H1 (cell line): ENCODE data around the gene LAMC3. TPM values are rescaled to one million over a fixed set of nuclear protein-coding genes. Genes with fewer than 3 reads are reported as not detected.

Experiments used
- CTCF ChIA-PET: fragments of 300-600 bp; sonication (Branson Sonifier 250); formaldehyde crosslinking; loops from one replicate; lab custom pipeline; 2021; ENCODE audit not compliant: partially characterized antibody; lab: Charles Lee
- POLR2A ChIA-PET: fragments of 300-600 bp; sonication (Branson Sonifier 250); formaldehyde crosslinking; loops from one replicate; lab custom pipeline; 2021; ENCODE audit warnings: inconsistent platforms; ENCODE audit not compliant: partially characterized antibody; lab: Charles Lee
- DNase-seq, 2 experiments: peaks; one replicate each; pipeline versions ENCODE4 v3.0.0 to v3.0.0-alpha.2; 2010 to 2022; ENCODE audit warnings: low spot score in 2 of 2, low read depth in 1 of 2, mixed read lengths in 1 of 2
- FAIRE-seq: peaks from 2 replicates; lab custom pipeline; 2011; peaks lifted over from hg19 to GRCh38; lab: Jason Lieb, UNC
- H2AFZ ChIP-seq: 2 replicates; pipeline ENCODE4 v1.8.1; 2012; ENCODE audit warnings: low read length, inconsistent platforms
- H2AK5ac ChIP-seq: 2 replicates; pipeline ENCODE4 v1.6.1; 2013; ENCODE audit warnings: low read depth, low read length
- H2BK120ac ChIP-seq: replicated peaks from 2 replicates; pipeline ENCODE3; 2013; ENCODE audit warnings: low read depth, low read length, inconsistent platforms
- H2BK12ac ChIP-seq: 2 replicates; pipeline ENCODE4 v1.6.1; 2013; ENCODE audit warnings: low read depth, low read length
- H2BK15ac ChIP-seq: 2 replicates; pipeline ENCODE4 v1.6.1; 2013; ENCODE audit warnings: low read length
- H2BK20ac ChIP-seq: 2 replicates; pipeline ENCODE4 v1.6.1; 2013; ENCODE audit warnings: low read length
- H2BK5ac ChIP-seq: 2 replicates; pipeline ENCODE4 v1.6.1; 2013; ENCODE audit warnings: low read depth, low read length
- H3K14ac ChIP-seq: 2 replicates; pipeline ENCODE4 v1.6.1; 2013; ENCODE audit warnings: inconsistent platforms; ENCODE audit not compliant: insufficient read length
- H3K18ac ChIP-seq: 2 replicates; pipeline ENCODE4 v1.6.1; 2013; ENCODE audit warnings: low read length; ENCODE audit errors: extremely low read depth
- H3K23ac ChIP-seq: 2 replicates; pipeline ENCODE4 v1.6.1; 2013; ENCODE audit warnings: inconsistent platforms; ENCODE audit not compliant: insufficient read length
- H3K23me2 ChIP-seq: 2 replicates; pipeline ENCODE4 v1.6.1; 2013; ENCODE audit warnings: low read depth, low read length
- H3K27ac ChIP-seq: 2 replicates; pipeline ENCODE4 v1.6.1; 2011; ENCODE audit warnings: low read depth, low read length, inconsistent platforms
- H3K27me3 ChIP-seq, 4 experiments: replicated peaks in 1 of 4; 1 replicate in 1 of 4; 2 replicates in 3 of 4; pipeline versions ENCODE4 v1.6.1 to v1.8.1; 2011 to 2013; ENCODE audit warnings: low read length in 3 of 4, mild to moderate bottlenecking in 3 of 4, inconsistent platforms in 2 of 4, mixed read lengths in 2 of 4, moderate library complexity in 1 of 4; ENCODE audit not compliant: control insufficient read depth in 3 of 4, insufficient read depth in 3 of 4; ENCODE audit errors: extremely low read depth in 1 of 4
- H3K36me3 ChIP-seq, 4 experiments: 2 replicates each; pipeline versions ENCODE4 v1.6.1 to v1.8.1; 2011 to 2013; ENCODE audit warnings: mild to moderate bottlenecking in 4 of 4, low read length in 3 of 4, moderate library complexity in 2 of 4, control low read depth in 1 of 4, inconsistent platforms in 1 of 4; ENCODE audit not compliant: insufficient read depth in 4 of 4, control insufficient read depth in 2 of 4
- H3K4ac ChIP-seq: replicated peaks from 2 replicates; pipeline ENCODE3; 2013; ENCODE audit warnings: low read length, low read depth, mixed read lengths, inconsistent platforms; ENCODE audit not compliant: insufficient read length
- H3K4me1 ChIP-seq, 4 experiments: replicated peaks in 1 of 4; 1 replicate in 1 of 4; 2 replicates in 3 of 4; pipeline versions ENCODE4 v1.6.1 to v1.8.1; 2011 to 2013; ENCODE audit warnings: low read length in 3 of 4, inconsistent platforms in 2 of 4, mixed read lengths in 1 of 4; ENCODE audit not compliant: insufficient read depth in 4 of 4, control insufficient read depth in 3 of 4
- H3K4me2 ChIP-seq, 2 experiments: 2 replicates each; pipeline versions ENCODE4 v1.6.1 to v1.8.1; 2011 to 2013; ENCODE audit warnings: low read depth in 2 of 2, low read length in 2 of 2, control low read depth in 1 of 2, inconsistent platforms in 1 of 2, mild to moderate bottlenecking in 1 of 2; ENCODE audit not compliant: insufficient read depth in 1 of 2
- H3K4me3 ChIP-seq, 4 experiments: fragments of 200-600, 300-600 bp in 1 of 4; sonication (generic), shearing (Covaris generic), sonication (Bioruptor Twin) in 1 of 4; 2 replicates each; pipeline versions ENCODE4 v1.5.1 to v1.8.1; 2011 to 2016; ENCODE audit warnings: low read length in 4 of 4, low read depth in 3 of 4, control low read depth in 2 of 4, inconsistent platforms in 2 of 4, mild to moderate bottlenecking in 2 of 4, mixed read lengths in 1 of 4, moderate library complexity in 1 of 4; ENCODE audit not compliant: insufficient read depth in 2 of 4; ENCODE audit errors: extremely low read depth in 1 of 4
- H3K56ac ChIP-seq: replicated peaks from 2 replicates; pipeline ENCODE3; 2013; ENCODE audit warnings: low read depth, mild to moderate bottlenecking, mixed read lengths, low read length, inconsistent platforms; ENCODE audit not compliant: insufficient read length
- H3K79me1 ChIP-seq: 2 replicates; pipeline ENCODE4 v1.6.1; 2013; ENCODE audit warnings: low read depth, low read length, control low read depth
- H3K79me2 ChIP-seq, 2 experiments: 2 replicates each; pipeline versions ENCODE4 v1.6.1 to v1.8.1; 2012 to 2013; ENCODE audit warnings: low read length in 2 of 2, mild to moderate bottlenecking in 2 of 2, inconsistent platforms in 1 of 2; ENCODE audit not compliant: insufficient read depth in 2 of 2, control insufficient read depth in 1 of 2
- H3K9ac ChIP-seq, 4 experiments: replicated peaks in 1 of 4; 1 replicate in 1 of 4; 2 replicates in 3 of 4; pipeline versions ENCODE4 v1.6.1 to v1.8.1; 2011 to 2013; ENCODE audit warnings: low read depth in 3 of 4, low read length in 3 of 4, control low read depth in 2 of 4, mild to moderate bottlenecking in 2 of 4, moderate library complexity in 2 of 4, inconsistent platforms in 1 of 4; ENCODE audit errors: extremely low read depth in 1 of 4
- H3K9me3 ChIP-seq, 2 experiments: 2 replicates each; pipeline versions ENCODE4 v1.6.1 to v1.8.1; 2012 to 2013; ENCODE audit warnings: mild to moderate bottlenecking in 2 of 2, moderate library complexity in 2 of 2, control low read depth in 1 of 2, inconsistent platforms in 1 of 2, low read depth in 1 of 2, low read length in 1 of 2, mixed read lengths in 1 of 2; ENCODE audit not compliant: insufficient read depth in 2 of 2
- H4K20me1 ChIP-seq, 2 experiments: replicated peaks in 1 of 2; 2 replicates each; pipeline versions ENCODE3 to v1.8.1; 2011 to 2013; ENCODE audit warnings: inconsistent platforms in 2 of 2, low read length in 2 of 2, mild to moderate bottlenecking in 1 of 2; ENCODE audit not compliant: insufficient read depth in 2 of 2, control insufficient read depth in 1 of 2
- H4K5ac ChIP-seq: 2 replicates; pipeline ENCODE4 v1.6.1; 2013; ENCODE audit warnings: low read length, low read depth, mixed read lengths, inconsistent platforms; ENCODE audit not compliant: insufficient read length
- H4K8ac ChIP-seq: 2 replicates; pipeline ENCODE4 v1.8.0; 2013; ENCODE audit warnings: mild to moderate bottlenecking, moderate library complexity, low read length, inconsistent platforms; ENCODE audit not compliant: insufficient read depth; ENCODE audit errors: extremely low read depth
- H4K91ac ChIP-seq: replicated peaks from 2 replicates; pipeline ENCODE3; 2013; ENCODE audit warnings: low read length, mixed read lengths, inconsistent platforms; ENCODE audit not compliant: insufficient read length
- CHD1 ChIP-seq: IDR thresholded peaks from 2 replicates; pipeline ENCODE4 v1.6.1; 2012; ENCODE audit warnings: low read depth, low read length, improper control_type of control experiment
- GABPA ChIP-seq: IDR thresholded peaks from 2 replicates; pipeline ENCODE4 v1.6.1; 2011; ENCODE audit warnings: mild to moderate bottlenecking, low read length, moderate library complexity, borderline replicate concordance; ENCODE audit not compliant: insufficient read depth
- GTF2F1 ChIP-seq: IDR thresholded peaks from 2 replicates; pipeline ENCODE4 v1.6.1; 2012; ENCODE audit warnings: low read depth, low read length, improper control_type of control experiment, borderline replicate concordance
- HDAC2 ChIP-seq, 2 experiments: fragments of 300-600 bp in 1 of 2; sonication (generic) in 1 of 2; IDR thresholded peaks; 2 replicates each; pipeline ENCODE4 v1.6.1; 2011 to 2012; ENCODE audit warnings: low read depth in 2 of 2, low read length in 2 of 2, mild to moderate bottlenecking in 2 of 2, moderate library complexity in 2 of 2, borderline replicate concordance in 1 of 2, inconsistent platforms in 1 of 2
- JUND ChIP-seq: IDR thresholded peaks from 2 replicates; pipeline ENCODE4 v1.6.1; 2011; ENCODE audit warnings: mild to moderate bottlenecking, improper control_type of control experiment, low read length
- KDM4A ChIP-seq: IDR thresholded peaks from one replicate; pipeline ENCODE4 v1.7.1; 2012; ENCODE audit warnings: low read depth, mild to moderate bottlenecking, moderate library complexity, low read length, inconsistent platforms; ENCODE audit not compliant: severe bottlenecking
- POLR2AphosphoS5 ChIP-seq: IDR thresholded peaks from 2 replicates; pipeline ENCODE4 v1.6.1; 2011; ENCODE audit warnings: low read depth, low read length
- RXRA ChIP-seq: IDR thresholded peaks from 2 replicates; pipeline ENCODE4 v1.6.1; 2011; ENCODE audit warnings: low read depth, mild to moderate bottlenecking, low read length, moderate library complexity; ENCODE audit not compliant: insufficient read depth
- SIN3A ChIP-seq, 2 experiments: IDR thresholded peaks in 1 of 2; conservative IDR thresholded peaks in 1 of 2; 2 replicates each; pipeline ENCODE4 v1.6.1; 2011 to 2012; ENCODE audit warnings: low read length in 2 of 2, improper control_type of control experiment in 1 of 2, low read depth in 1 of 2, mild to moderate bottlenecking in 1 of 2
- SIRT6 ChIP-seq: IDR thresholded peaks from one replicate; pipeline ENCODE4 v1.7.1; 2012; ENCODE audit warnings: low read length, inconsistent platforms
- SP4 ChIP-seq: IDR thresholded peaks from 2 replicates; pipeline ENCODE4 v1.6.1; 2012; ENCODE audit warnings: low read length, inconsistent platforms
- SUZ12 ChIP-seq: fragments of 200-600 bp; sonication (generic); IDR thresholded peaks from 2 replicates; pipeline ENCODE4 v1.6.1; 2012; ENCODE audit warnings: mild to moderate bottlenecking, inconsistent platforms, low read length, moderate library complexity, mixed read lengths
- TAF1 ChIP-seq: IDR thresholded peaks from 2 replicates; pipeline ENCODE4 v1.6.1; 2011; ENCODE audit warnings: mild to moderate bottlenecking, low read depth, low read length
- YY1 ChIP-seq: IDR thresholded peaks from 2 replicates; pipeline ENCODE4 v1.6.1; 2011; ENCODE audit warnings: low read depth, mild to moderate bottlenecking, low read length
- ZNF274 ChIP-seq: IDR thresholded peaks from 2 replicates; pipeline ENCODE4 v1.7.0; 2012; ENCODE audit warnings: low read length, borderline replicate concordance; ENCODE audit errors: extremely low read depth
- WGBS, 2 experiments: shearing (Covaris generic) in 1 of 2; methylation state at CpG; one replicate each; pipeline versions ENCODE4 v1.1.6 to v1.1.7; 2013 to 2015; ENCODE audit warnings: low lambda C conversion rate in 2 of 2, mixed read lengths in 2 of 2, inconsistent platforms in 1 of 2, low coverage in 1 of 2, missing lambda C conversion rate in 1 of 2; ENCODE audit not compliant: insufficient replicate concordance in 2 of 2, insufficient coverage in 1 of 2, insufficient read length in 1 of 2; ENCODE audit errors: extremely low coverage in 1 of 2, missing lambda C conversion rate in 1 of 2; 5-methylcytosine and 5-hydroxymethylcytosine counted together
- polyA plus RNA-seq, 7 experiments: library from polyadenylated mRNA; depleted of rRNA in 3 of 7; stranded (reverse) in 5 of 7; unstranded in 2 of 7; fragments of >200 nt in 5 of 7; fragments of 200-250 nt in 2 of 7; gene quantifications; 1 replicate in 5 of 7; 2 replicates in 1 of 7; 4 replicates in 1 of 7; pipeline versions ENCODE4 v1.2.1 to v1.2.3, GENCODE V29; 2011 to 2013; ENCODE audit warnings: missing spikeins in 2 of 7, mixed read lengths in 2 of 7
- total RNA-seq: library from RNA; stranded (reverse); fragmentation: NEBNext Ultra II Directional; extraction: Animal tissue kit (Norgen Biotek cat#: 25700); gene quantifications from 2 replicates; pipeline ENCODE4 v1.2.1, GENCODE V29; 2021

The LAMC3 gene
- total and polyA plus RNA-seq, 2 of the 8 experiments (the other 6 are each of a cell fraction or from before 2014, with no cell fraction given) = 9.3 to 12.3 TPM

- Histone ChIP-seq H2BK5ac (no peak overlapping the region), H4K8ac (no peak overlapping the region), H4K5ac (no peak overlapping the region), H3K23ac (no peak overlapping the region), H3K9ac (no peak overlapping the region), H3K14ac (no peak overlapping the region), H3K4me1 (no peaks in the 10 kb centered on the region), H3K27me3 (no peaks in the 10 kb centered on the region), H3K4me2 (no peak overlapping the region), H4K20me1 (no peaks in the 10 kb centered on the region), H3K4ac (no peak overlapping the region), H2AFZ (no peak overlapping the region), H2BK20ac (no peak overlapping the region), H2BK12ac (no peak overlapping the region), H2BK15ac (no peak overlapping the region), H3K18ac (no peak overlapping the region), H3K79me1 (no peaks in the 10 kb centered on the region), H2BK120ac (no peak overlapping the region), H3K56ac (no peak overlapping the region), H3K4me3 (no peak overlapping the region), H3K79me2 (no peaks in the 10 kb centered on the region), H3K9me3 (no peaks in the 10 kb centered on the region), H3K23me2 (no peaks in the 10 kb centered on the region), H2AK5ac (no peak overlapping the region), H3K36me3 (no peaks in the 10 kb centered on the region), H3K27ac (no peak overlapping the region), H4K91ac (no peak overlapping the region)
- CTCF ChIA-PET = interaction anchor here (0.6 to 1.6 kb wide), 12 partner anchors 11 to 505 kb away, joined by 3 to 6 read pairs (median 4); no protein-coding TSS in a partner anchor
- WGBS, 2 experiments = 92% methylated on average over 6 of the region's 7 CpGs; no CpG with 5 or more reads in 1 of the 2 experiments
- FAIRE-seq (no peak), DNase-seq (no peak)
- POLR2A ChIA-PET = interaction anchor here (1.2 to 1.3 kb wide), 2 partner anchors 14 to 139 kb away, joined by 3 read pairs; no protein-coding TSS in a partner anchor
- no peak for TF ChIP-seq GABPA
- no peak for TF ChIP-seq KDM4A
- TF ChIP-seq TAF1 = no peak
- TF ChIP-seq SUZ12 = no peak
- no peak for TF ChIP-seq JUND
- TF ChIP-seq SIRT6 = no peak
- no peak for TF ChIP-seq POLR2AphosphoS5
- no peak for TF ChIP-seq HDAC2 (IDR thresholded peaks at IDR 0.05; ENCODE audit: borderline replicate concordance in 1 of 2, low read depth in 2 of 2, low read length in 2 of 2)
- no peak for TF ChIP-seq RXRA
- no peak for TF ChIP-seq ZNF274
- TF ChIP-seq SP4 = no peak
- TF ChIP-seq YY1 = no peak
- no peak for TF ChIP-seq CHD1
- TF ChIP-seq GTF2F1 = no peak
- TF ChIP-seq SIN3A (conservative IDR thresholded peaks at IDR 0.05 in 1 of 2, IDR thresholded peaks at IDR 0.05 in 1 of 2; ENCODE audit: low read depth in 1 of 2, low read length in 2 of 2) = no peak
Observed at GRCh38 chr9:130965680-130966079, 43.3 kb upstream of the LAMC3 start.
